A673 (cell line): ENCODE data around the gene KLHL1.

Experiments
- EZH2 ChIP-seq: fragments of 200-600 bp; sonication (generic); IDR thresholded peaks from 2 replicates; pipeline ENCODE4 v1.6.1; 2017; ENCODE audit warnings: borderline replicate concordance, low read depth, mild to moderate bottlenecking, mixed read lengths, antibody characterized with exemption, low read length; ENCODE audit not compliant: poor library complexity, severe bottlenecking
- TF ChIP-seq, protein P1 (sequence below): fragments of 300-800, 200-600 bp; sonication (generic); conservative IDR thresholded peaks from 2 replicates; pipeline ENCODE4 v1.5.1; 2017; ENCODE audit warnings: low read depth, mild to moderate bottlenecking, antibody characterized with exemption, low read length, moderate library complexity, mixed read lengths

DNA sequence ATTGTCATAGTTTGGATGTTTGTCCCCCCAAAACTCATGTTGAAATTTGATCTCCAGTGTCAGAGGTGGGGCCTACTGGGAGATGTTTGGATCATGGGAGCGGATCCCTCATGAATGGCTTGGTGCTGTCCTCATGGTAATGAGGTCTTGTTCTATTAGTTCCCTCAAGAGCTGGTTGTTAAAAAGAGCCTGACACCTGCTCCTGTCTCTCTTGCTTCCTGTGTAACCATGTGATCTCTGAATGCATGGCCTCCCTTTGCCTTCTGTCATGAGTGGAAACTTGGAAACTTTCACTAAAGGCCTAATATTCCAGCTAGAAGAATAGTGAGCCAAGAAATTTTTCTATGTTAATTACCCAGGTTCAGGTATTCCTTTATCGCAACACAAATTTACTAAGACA is 312.0 kb downstream of the KLHL1 start:
- TF ChIP-seq, protein P1, sequence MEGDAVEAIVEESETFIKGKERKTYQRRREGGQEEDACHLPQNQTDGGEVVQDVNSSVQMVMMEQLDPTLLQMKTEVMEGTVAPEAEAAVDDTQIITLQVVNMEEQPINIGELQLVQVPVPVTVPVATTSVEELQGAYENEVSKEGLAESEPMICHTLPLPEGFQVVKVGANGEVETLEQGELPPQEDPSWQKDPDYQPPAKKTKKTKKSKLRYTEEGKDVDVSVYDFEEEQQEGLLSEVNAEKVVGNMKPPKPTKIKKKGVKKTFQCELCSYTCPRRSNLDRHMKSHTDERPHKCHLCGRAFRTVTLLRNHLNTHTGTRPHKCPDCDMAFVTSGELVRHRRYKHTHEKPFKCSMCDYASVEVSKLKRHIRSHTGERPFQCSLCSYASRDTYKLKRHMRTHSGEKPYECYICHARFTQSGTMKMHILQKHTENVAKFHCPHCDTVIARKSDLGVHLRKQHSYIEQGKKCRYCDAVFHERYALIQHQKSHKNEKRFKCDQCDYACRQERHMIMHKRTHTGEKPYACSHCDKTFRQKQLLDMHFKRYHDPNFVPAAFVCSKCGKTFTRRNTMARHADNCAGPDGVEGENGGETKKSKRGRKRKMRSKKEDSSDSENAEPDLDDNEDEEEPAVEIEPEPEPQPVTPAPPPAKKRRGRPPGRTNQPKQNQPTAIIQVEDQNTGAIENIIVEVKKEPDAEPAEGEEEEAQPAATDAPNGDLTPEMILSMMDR, result no peak
- TF ChIP-seq EZH2, result no peak
